GM21360 (cell line): ENCODE results near the gene SP6.

Source experiments
- ATAC-seq: cut with Tn5 transposase; IDR thresholded peaks from one replicate; pipeline ENCODE4 v1.9.1; 2021; ENCODE audit warnings: mild to moderate bottlenecking, moderate library complexity; ENCODE audit not compliant: unreplicated experiment

The SP6 gene

DNA sequence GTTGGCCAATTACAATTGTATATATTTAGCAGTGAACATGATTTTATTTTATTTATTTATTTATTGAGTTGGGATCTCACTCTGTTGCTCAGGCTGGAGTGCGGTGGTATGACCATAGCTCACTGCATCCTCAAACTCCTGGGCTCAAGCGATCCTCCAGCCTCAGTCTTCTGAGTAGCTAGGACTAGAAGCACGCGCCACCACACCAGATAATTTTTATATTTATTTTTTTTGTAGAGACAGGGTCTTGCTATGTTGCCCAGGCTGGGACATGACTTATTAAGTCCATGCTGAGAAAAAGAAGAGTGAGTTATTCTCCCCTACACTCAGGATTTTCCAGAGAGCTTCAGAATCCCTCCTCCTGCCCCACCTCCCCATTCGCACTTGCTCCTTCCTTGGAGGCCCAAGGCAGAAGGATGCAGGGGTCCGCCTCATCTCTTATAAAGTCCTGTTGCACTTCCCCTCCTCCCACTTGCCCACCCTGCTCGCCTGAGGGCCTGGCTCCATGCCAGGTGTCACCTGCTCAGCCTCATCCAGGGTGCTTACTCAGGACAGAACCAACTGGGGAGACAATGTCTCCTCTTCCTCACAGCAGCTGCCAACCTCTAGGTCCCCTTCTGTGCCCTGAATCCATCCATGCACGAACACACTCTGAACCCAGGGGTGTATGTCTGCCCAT lies 29.0 kb upstream of the SP6 start:
- no peak for ATAC-seq

DNA sequence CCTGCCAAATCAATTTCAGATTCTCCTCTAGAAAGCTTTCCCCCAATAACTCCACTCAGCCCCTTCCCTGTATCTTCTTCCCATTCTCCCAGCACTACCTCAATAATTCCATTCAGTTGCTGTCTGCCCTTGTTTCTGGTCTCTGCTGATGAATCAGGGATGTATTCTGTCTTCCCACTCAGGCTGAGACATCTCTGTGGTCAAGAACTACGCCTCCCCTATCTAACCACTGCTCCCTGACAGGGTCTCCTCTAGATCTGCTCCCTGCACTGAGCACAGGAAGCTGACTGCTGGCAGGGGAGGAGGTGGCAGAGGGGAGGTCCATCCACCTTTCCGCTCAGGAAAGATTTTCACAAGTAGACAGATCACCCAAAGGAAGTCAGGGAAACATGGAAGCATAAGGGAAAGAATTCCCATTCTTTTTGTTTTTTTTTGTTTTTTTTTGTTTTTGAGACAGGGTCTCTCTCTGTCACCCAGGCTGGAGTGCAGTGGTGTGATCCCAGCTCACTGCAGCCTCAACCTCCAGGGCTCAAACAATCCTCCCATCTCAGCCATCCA lies 28.1 kb upstream of the SP6 start:
- ATAC-seq, result no peak

DNA sequence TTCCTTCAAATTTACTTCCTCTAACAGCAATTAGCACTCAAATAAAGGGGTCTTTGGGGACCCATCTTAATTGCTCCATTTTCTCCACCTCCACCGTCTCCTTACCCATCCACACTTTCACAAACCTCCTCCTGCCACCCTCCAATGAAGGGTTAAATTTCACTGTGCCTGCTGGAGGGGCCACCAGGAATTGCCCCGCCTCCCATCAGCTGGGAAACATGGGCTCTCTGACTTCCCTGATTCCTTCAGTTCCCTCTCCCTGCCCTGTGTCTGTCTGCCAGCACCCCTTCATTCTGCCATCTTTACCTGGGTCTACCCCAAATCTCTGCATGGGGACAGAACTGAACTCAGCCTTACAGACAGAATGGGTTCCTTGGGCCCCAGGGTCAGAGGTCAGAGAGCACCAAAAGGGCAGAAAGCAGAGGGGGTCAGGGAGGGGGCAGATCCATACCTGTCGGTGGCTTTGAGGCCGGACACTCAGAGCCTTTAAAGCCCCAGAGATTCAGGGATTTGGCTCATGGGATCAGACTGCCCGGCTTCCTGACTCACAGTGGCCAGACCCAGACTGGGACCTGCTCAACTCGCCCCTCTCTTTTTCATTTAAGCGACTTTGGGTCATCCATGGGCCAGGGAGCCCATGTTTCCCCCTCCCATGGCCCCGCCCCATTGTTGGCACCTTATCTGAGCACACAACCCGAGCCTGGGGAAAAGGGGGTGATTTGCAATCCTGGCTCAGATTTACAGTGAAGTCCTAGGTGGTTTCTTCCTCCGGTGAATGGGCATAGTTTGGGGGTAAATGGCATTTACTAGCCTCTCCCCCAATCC lies 27.5 kb upstream of the SP6 start:
- ATAC-seq, result no peak

DNA sequence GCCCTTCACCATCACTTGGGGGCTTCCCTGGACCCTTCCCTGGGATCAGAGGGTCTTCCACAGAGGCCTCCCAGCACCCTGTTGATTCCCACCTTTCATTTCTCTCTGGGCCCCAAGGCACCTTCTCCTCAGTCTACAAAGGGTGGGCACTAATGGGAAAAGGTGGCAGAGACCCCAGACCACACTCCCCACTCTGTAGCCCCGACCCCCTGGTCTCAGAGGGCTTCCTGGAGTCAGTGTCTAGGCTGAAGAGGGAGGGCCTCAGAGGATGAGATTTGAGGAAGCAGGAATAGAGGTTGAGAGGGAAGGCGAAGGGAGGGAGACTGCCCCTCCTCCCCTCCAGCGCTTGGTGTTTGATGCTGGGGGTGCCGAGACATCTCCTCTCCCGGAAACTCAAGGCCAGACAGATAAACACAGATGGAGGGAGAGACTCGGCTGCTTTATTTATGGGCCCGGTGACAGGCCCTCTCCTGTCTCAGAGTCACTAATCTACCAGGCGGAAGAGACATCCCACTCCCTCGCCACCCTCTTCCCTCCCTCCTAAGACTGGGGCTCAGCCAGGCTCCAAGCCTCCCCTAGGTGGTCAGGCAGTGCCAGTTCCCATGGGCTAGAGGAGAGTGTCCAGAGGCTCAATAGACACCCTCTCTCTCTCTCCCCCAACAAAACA lies 26.5 kb upstream of the SP6 start:
- no peak for ATAC-seq

DNA sequence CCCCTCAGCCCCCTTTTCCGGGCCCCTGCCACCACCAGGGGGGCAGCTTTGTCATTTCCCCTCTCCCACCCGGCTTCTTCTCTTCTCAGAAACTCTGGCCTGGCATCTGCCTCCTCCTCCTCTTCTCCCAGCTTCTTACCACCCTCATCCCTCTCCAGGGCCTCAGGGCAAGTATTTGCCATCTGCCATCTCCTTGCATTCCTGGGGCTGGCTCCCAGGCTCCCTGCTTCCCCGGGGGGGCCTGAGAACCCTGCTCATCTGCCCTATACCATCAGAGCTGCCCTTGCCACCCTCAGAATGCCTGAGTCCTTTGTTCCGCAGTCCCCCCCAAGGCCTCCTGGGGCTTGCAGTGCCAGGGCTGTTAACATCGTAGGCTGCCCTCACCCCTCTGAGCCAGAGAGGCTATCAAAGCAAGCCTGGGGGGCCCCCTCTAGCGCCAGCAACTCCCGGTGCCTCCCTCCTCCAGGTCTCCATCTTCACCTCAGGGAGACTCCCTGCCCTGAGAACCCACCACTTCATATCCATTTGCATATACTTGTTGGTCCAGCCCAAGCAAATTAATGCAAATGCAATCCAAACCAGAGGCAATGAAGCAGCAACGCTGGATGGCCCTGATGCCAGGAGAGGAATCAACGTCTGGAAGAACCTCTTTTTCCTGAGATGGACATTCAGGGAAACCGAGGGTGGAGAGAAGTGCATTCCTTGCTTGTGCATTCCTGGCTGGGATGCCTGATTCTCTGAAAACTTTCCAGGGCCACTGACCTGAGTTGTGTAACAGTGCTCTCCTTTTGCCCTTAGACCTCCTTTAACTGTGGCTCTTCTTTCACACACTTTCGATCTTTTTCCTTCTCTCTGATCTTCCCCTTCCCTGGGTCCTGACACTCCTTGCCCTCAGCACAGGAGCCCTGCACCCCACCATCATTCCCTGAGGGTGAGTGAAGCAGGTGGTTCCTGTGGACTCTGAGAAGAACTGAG lies 24.3 kb upstream of the SP6 start:
- ATAC-seq, result no peak

DNA sequence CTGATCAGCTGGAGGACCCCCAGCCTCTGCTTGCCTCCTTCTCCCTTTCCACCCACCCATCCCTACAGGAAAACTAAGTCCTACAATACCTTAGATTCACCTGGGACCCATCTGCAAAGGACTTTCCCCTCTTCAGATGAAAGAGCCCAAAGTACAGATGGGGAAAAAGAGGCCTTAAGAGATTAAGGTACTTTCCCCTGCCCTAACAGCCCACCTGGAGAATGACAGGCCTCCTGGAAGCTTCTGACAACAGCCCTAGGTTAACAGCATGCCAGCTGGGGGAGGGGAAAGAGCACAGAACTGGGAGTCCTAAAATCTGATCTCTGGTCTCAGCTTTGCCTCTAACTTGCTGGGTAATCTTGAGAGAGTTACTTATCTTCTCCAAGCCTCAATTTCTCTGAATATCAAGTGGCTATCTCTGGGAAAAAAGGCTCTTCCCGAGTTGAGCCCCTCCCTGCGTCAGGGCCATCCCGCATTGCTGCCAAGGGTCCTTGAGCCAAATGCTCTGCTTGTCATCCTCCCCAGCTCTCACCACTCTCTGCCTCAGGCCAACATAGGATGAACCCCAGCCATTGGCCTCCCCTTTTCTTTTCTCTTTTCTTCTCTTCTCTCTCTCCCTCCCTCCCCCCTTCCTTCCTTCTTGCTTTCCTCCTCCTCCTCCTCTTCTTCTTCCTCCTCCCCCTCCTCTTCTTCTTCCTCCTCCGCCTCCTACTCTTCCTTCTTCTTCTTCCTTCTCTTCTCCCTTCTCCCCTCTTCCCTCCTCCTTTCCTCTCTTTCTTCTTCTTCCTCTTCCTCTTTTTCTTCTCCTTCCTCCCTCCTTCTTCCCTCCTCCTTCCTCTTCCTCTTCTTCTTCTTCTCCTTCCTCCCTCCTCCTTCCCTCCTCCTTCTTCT lies 22.5 kb upstream of the SP6 start:
- ATAC-seq, result no peak

DNA sequence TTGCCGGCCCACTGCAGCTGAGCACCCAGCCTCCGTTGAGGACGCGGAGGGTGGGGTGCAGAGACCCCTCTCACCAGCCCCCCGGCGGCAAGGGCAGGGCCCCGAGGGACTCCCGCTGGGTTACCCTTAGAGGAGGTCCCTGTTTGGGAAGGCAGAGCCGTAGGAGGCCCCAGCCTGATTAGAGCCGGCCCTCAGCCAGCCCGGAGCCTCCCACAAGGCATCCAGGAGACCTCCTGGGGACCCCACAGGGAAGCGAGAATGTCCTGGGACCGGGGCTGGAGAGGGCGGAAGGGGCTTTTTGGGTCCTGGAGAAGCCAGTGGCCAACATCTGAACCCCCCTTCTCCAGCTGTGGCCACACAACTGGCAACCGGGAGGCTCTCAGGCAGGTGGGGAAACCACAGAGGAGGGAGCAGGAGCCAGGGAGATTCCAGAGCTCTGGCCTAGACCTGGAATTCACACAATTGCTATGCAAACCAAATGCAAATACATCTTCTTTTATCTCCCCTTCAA lies 21.7 kb upstream of the SP6 start:
- no peak for ATAC-seq

DNA sequence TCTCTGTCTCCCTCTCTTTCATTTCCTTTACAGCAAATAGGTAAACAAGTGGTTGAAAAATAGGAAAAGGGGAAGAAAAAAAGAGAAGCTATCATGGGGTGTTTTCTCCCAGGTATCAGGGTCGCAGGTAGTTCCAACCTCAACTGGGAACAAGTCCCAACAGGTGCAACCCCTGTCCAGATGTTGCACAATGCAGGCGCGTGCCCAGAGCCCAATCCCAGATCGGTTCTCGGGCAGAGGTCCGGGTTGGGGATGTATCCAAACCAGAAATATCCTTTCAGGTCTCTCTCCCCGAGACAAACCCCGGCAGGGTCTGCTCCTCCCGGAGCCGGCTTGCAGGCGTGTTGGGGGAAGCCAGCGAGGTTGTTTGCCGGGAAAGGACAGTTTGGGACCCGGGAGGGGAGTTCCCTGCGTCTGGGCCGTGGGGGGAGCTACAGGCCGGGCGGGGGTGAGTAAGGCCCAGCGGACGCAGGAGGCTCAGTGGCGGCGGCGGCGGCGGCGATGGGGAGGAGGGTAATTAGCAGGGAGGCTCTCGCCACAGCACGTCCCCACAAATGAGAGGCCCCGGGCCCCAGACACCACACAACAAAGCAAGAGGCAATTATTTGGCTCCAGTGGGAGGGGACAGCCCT lies 21.2 kb upstream of the SP6 start:
- ATAC-seq, result no peak

DNA sequence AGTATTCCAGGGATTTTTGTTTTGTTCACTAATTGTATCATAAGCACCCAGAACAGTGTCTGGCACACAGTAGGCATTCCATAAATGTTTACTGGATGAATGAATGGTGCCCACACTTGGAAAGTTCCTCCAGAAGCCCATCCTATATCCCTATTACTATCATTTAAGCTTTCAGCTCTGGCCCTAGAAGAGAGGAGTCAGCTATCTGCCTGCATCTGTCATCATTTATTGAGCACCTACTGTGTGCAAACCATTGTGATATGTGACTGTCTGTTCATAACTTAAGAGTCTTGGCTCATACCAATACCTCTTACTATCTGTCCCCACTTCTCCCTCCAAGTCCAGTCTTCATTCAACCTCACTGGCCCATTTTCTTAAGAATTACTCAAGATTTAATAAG lies 20.1 kb upstream of the SP6 start:
- no peak for ATAC-seq

DNA sequence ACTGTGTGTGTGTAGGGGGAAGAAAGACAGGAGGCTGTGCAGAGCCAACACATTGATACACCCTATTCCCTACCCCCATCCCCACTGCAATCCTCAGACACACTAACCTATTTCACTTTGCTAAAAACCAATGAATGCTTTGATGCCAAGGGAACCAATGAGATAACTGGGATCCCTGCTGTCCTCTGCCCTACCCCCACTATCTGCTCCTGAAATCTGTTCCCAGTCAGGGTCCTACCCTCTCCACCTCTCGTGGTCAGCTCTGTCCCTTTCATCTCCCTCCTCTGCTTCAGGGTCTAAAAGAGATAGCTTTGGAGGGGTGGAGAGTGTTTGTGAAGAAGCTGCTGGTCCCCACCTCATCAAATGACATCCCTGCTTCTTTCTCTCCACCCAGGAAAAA lies 19.1 kb upstream of the SP6 start:
- ATAC-seq, result no peak

DNA sequence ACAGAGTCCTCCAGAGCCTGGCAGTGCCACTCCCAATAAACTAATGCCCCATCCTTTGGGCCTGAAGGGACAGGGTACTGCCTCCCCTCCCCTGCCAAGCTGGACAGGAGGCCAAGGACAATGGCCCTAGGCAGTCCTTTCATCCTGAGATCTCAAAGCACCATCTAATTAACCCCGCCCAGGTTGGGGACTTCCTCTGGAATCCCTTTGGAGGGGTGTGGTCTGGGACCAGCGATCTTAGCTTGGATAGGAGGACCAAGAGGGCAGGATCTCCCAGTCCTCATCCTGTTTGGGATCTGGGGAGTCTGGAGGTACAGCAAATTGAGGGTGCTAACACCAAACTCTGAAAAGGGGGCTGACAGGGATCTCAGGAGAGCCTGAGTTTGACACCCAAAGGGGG lies 18.2 kb upstream of the SP6 start:
- no peak for ATAC-seq

DNA sequence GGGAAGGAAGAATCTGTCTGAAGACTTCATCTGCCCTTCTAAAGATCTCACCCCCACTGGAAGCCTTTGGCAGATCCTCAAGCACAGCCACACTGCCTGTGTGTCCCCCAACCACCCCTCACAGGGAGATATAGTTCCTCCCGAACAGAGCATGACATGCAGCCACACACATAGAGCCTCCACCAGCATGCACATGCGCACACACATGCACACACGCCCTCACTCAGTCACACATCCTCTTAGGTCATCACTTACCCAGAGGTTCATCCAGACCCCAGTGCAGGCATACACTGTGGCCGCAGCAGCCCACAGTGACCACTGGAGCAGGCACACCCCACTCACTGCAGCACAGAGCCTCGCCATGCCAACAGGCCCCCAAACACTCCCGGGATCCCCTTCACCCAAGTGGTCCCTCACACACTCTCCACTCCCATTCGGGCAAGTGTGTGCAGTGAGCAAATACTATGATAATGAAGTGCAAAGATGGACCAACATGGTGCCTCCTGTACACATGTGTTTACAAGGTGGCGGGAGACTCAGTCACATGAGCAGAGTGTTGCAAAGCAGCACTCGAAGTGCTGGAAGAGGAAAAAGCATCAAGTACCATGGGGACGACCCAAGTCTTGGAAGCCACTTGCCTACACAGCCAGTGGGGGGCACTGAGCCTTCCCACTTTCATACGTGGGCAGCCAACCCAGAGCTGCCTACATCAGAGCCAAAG lies 17.0 kb upstream of the SP6 start:
- ATAC-seq, result no peak

DNA sequence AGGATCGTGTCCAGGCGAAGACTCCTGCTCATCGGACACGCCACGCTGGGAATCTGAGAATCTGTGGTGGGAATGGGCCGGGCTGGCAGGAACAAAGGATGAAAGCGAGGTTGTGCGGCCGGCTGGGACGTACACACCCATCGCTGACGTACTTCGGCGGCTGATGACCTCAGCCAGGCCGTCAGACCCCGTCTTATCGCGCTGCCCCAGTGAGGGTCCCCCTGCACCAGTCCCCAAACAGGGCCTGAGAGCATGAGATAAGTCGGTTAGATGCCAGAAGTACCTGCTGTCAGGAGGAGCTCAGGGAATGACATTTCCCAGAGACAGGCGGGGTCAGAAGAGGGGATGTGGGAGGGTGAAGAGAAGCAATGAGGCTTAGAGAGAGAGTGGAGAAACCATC lies 16.0 kb upstream of the SP6 start:
- no peak for ATAC-seq

DNA sequence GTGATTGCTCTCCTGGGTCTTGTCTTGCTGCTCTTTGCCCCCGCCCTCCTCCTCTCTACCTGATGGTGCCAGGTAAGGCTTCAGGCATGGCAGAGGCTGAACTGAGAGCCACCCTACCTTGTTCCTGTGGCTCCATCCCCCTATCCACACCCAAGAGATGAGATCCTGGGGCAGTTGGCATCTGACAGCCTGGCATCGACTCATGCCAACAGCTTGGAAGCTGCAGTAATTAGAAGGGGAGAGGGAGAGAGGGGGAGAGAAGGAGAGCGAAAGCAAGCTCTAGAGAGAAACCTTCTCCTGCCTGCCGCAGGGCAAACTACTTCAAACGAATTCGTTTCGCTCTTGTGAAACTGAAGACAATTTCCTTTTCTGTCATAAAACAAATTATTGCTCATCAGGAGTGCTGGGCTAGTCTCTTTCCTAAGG lies 13.8 kb upstream of the SP6 start:
- ATAC-seq, result no peak

DNA sequence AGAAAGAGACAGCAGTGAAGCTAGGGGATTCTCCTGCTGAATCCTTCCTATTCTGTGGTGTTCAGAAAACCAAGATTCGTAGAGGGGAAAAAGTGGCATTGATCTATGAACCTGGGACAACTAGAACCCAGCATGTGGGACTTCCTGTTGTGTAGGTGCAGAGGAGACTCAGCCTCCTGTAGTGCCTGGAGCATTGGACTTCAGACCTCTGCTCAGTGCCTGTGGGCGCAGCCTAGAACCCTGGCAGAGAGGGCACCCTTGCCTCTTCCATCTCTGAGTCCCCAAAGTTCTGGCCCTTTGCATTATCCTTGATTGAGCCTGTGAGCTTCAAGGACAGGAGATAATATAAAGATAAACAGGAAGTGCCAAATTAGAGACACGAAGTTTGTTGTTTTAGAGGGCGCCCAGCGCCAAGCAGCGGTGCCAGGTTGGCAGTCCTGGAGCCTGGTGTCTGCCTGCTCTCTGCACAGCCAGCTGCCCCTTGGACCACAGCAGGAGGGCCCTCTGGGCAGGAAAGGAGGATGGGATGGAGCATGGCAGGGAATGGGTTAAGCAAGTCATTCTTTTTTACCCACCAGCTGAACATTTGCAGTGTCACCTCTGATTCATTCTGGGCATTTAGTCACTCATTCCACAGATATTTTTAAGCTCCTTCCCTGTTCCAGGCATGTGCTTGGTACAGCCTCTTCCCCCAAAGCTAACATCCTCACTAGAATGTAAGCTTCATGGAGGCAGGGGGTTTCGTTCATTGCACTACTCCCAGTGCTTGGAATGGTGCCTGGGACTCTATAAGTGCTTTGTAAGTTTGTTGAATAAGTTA lies 11.9 kb upstream of the SP6 start:
- no peak for ATAC-seq

DNA sequence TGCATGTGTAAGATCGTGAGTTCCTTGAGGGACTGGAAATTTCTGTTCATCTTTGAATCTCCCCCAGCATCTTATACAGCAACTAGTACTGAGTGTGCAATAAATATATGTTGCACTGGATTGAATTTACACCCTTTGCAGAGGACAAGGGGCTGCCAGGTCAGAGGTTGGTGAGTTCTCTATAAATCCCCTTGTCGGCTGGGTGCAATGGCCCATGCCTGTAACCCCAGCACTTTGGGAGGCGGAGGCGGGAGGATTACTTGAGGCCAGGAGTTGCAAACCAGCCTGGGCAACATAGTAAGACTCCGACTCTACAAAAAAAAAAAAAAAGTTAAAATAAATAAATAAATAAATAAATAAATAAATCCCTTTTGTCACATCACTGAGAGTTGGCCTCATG lies 9.4 kb upstream of the SP6 start:
- no peak for ATAC-seq
